Esophagus muscularis mucosa (tissue), 4 donors: ENCODE measurements around the gene PDE4A. TPM values are rescaled to one million over a fixed set of nuclear protein-coding genes. Genes with fewer than 3 reads are reported as not detected.

Experiments used
- DNase-seq: peaks from one replicate; pipeline ENCODE4 v3.0.0-alpha.2; 2017; ENCODE audit errors: extremely low spot score
- H3K27ac ChIP-seq, 4 donors: fragments of 200-600 bp; sonication (generic); replicated peaks in 1 of 4; 1 replicate in 3 of 4; 2 replicates in 1 of 4; pipeline ENCODE4 v1.5.1; 2016 to 2019; ENCODE audit warnings: mild to moderate bottlenecking in 1 of 4
- H3K27me3 ChIP-seq, 4 donors: fragments of 200-600 bp; sonication (generic); one replicate each; pipeline versions ENCODE4 v1.5.1 to v1.6.0; 2016 to 2019
- H3K36me3 ChIP-seq, 4 donors: fragments of 200-600 bp; sonication (generic); one replicate each; pipeline ENCODE4 v1.5.1; 2016 to 2019
- H3K4me1 ChIP-seq, 4 donors: fragments of 200-600 bp; sonication (generic); one replicate each; pipeline ENCODE4 v1.5.1; 2016 to 2019
- H3K4me3 ChIP-seq, 4 donors: fragments of 200-600 bp; sonication (generic); 1 replicate in 2 of 4; 2 replicates in 2 of 4; pipeline ENCODE4 v1.5.1; 2016 to 2019; ENCODE audit warnings: mild to moderate bottlenecking in 4 of 4, moderate library complexity in 1 of 4
- H3K9me3 ChIP-seq, 4 donors: fragments of 200-600 bp; sonication (generic); 1 replicate in 3 of 4; 2 replicates in 1 of 4; pipeline ENCODE4 v1.5.1; 2016 to 2019
- EP300 ChIP-seq: sonication (generic); formaldehyde crosslinking; IDR thresholded peaks from one replicate; pipeline ENCODE4 v1.6.1; 2017; ENCODE audit warnings: antibody characterized with exemption
- POLR2A ChIP-seq: fragments of 450-650 bp; IDR thresholded peaks from one replicate; pipeline ENCODE4 v1.6.1; 2017; ENCODE audit warnings: antibody characterized with exemption, moderate library complexity, mild to moderate bottlenecking, low read depth
- POLR2AphosphoS5 ChIP-seq, 2 donors: sonication (generic); formaldehyde crosslinking; IDR thresholded peaks; one replicate each; pipeline ENCODE4 v1.6.1; 2017; ENCODE audit warnings: antibody characterized with exemption in 2 of 2
- WGBS: methylation state at CpG from one replicate; pipeline ENCODE4 v1.1.5; 2018; 5-methylcytosine and 5-hydroxymethylcytosine counted together
- intact Hi-C: fragments of 100-400 bp; cut with DNase I; formaldehyde crosslinking; loops from one replicate; pipeline ENCODE4 v1.15.1; 2023
- total RNA-seq, 4 donors: library from RNA; depleted of rRNA; stranded (reverse); fragments of >200 nt; gene quantifications; one replicate each; pipeline versions ENCODE4 v1.1.0 to v1.2.1, GENCODE V29; 2016
- TF ChIP-seq, protein P1 (sequence below), 3 experiments: fragments of 200-600 bp in 2 of 3; fragments of 450-650 bp in 1 of 3; sonication (generic) in 2 of 3; IDR thresholded peaks; one replicate each; pipeline ENCODE4 v1.5.1; 2017 to 2019; ENCODE audit warnings: antibody characterized with exemption in 3 of 3, mild to moderate bottlenecking in 2 of 3, moderate library complexity in 1 of 3

Gene PDE4A
- total RNA-seq, 4 donors from 2014 or later, result 11.6 to 24.5 (median 14.1) TPM

- H3K27ac ChIP-seq, result no peak overlapping the region
- no peak overlapping the region for H3K4me3 ChIP-seq
- intact Hi-C loops, result no loop called here
- H3K36me3 ChIP-seq, result peaks cover 4 to 20% (median 12%) of the 10 kb centered on the region in 4 donors
- no peaks in the 10 kb centered on the region for H3K9me3 ChIP-seq
- WGBS, result 87% methylated on average over 3 of the region's 3 CpGs
- no peak for DNase-seq
- no peaks in the 10 kb centered on the region for H3K27me3 ChIP-seq
- no peaks in the 10 kb centered on the region for H3K4me1 ChIP-seq
- no peak for TF ChIP-seq POLR2AphosphoS5 (IDR thresholded peaks at IDR 0.05)
Observed at GRCh38 chr19:10442698-10443097, 22.4 kb downstream of the PDE4A start.

DNA sequence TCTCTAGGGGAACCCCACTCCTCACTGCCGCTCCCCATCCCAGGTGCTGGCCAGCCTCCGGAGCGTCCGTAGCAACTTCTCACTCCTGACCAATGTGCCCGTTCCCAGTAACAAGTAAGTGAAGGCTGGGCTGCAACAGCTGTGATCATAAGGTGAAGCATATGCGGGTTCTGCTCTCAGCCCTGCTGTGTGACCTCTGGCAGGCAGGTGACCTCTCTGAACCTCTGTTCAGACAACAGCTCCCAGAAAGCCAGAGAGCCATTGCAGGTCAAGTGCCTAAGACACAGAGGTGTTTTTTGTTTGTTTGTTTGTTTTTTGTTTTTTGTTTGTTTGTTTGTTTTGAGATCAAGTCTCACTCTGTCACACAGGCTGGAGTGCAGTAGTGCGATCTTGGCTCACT is 28.7 kb downstream of the PDE4A start:
- WGBS, result 91% methylated on average over 7 of the region's 7 CpGs
- intact Hi-C loops, result no loop called here

DNA sequence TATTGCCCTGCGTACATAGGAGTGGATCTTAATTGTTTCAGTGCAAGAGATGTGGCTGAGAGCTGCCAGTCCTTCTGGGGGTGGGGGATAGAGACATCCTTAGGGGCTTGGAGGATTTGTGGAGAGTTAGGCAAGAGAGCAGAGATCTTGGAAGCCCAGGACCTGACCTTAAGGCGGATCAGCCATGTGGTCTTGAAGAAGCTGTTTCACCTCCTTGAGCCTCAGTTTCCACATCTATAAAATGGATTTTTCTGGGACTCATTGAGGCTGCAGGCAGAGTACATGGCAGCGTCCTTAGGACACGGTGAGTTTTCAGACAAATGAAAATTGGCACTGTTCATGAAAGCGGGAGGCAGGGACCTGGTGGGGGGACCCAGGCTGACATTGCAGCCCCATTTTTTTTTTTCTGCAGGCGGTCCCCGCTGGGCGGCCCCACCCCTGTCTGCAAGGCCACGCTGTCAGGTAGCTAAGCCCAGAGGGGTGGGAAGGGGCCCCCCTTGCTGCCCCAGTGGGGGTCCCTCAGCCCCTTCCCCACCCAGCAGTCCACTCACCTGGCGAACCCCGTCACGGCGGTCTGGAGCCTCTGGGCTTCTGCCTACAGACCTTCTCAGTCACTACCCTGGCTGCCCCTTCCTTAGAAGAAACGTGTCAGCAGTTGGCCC is 30.0 kb downstream of the PDE4A start:
- Histone ChIP-seq H3K36me3 (peaks cover 9 to 57% (median 55%) of the 10 kb centered on the region in 4 donors), H3K27me3 (peaks cover 0 to 5% (median 0%) of the 10 kb centered on the region in 4 donors), H3K9me3 (no peaks in the 10 kb centered on the region), H3K4me3 (no peak overlapping the region), H3K27ac (no peak overlapping the region), H3K4me1 (peaks cover 0 to 8% (median 3%) of the 10 kb centered on the region in 4 donors)
- intact Hi-C loops, result no loop called here
- 88% methylated on average over 14 of the region's 14 CpGs for WGBS
- no peak for DNase-seq
- TF ChIP-seq EP300 (no peak), POLR2A (no peak), POLR2AphosphoS5 (IDR thresholded peaks at IDR 0.05) (no peak)
- TF ChIP-seq, protein P1, sequence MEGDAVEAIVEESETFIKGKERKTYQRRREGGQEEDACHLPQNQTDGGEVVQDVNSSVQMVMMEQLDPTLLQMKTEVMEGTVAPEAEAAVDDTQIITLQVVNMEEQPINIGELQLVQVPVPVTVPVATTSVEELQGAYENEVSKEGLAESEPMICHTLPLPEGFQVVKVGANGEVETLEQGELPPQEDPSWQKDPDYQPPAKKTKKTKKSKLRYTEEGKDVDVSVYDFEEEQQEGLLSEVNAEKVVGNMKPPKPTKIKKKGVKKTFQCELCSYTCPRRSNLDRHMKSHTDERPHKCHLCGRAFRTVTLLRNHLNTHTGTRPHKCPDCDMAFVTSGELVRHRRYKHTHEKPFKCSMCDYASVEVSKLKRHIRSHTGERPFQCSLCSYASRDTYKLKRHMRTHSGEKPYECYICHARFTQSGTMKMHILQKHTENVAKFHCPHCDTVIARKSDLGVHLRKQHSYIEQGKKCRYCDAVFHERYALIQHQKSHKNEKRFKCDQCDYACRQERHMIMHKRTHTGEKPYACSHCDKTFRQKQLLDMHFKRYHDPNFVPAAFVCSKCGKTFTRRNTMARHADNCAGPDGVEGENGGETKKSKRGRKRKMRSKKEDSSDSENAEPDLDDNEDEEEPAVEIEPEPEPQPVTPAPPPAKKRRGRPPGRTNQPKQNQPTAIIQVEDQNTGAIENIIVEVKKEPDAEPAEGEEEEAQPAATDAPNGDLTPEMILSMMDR (IDR thresholded peaks at IDR 0.05), result no peak

More for the DNA sequence above, 28.7 kb downstream of the PDE4A start:
- Histone ChIP-seq H3K4me3 (no peak overlapping the region), H3K36me3 (peaks cover 9 to 44% (median 44%) of the 10 kb centered on the region in 4 donors), H3K27me3 (peaks cover 0 to 5% (median 0%) of the 10 kb centered on the region in 4 donors), H3K27ac (no peak overlapping the region), H3K9me3 (no peaks in the 10 kb centered on the region), H3K4me1 (peaks cover 0 to 8% (median 3%) of the 10 kb centered on the region in 4 donors)
- no peak for DNase-seq
- no peak for TF ChIP-seq EP300
- TF ChIP-seq, protein P1 (IDR thresholded peaks at IDR 0.05), result no peak
- no peak for TF ChIP-seq POLR2AphosphoS5 (IDR thresholded peaks at IDR 0.05)

DNA sequence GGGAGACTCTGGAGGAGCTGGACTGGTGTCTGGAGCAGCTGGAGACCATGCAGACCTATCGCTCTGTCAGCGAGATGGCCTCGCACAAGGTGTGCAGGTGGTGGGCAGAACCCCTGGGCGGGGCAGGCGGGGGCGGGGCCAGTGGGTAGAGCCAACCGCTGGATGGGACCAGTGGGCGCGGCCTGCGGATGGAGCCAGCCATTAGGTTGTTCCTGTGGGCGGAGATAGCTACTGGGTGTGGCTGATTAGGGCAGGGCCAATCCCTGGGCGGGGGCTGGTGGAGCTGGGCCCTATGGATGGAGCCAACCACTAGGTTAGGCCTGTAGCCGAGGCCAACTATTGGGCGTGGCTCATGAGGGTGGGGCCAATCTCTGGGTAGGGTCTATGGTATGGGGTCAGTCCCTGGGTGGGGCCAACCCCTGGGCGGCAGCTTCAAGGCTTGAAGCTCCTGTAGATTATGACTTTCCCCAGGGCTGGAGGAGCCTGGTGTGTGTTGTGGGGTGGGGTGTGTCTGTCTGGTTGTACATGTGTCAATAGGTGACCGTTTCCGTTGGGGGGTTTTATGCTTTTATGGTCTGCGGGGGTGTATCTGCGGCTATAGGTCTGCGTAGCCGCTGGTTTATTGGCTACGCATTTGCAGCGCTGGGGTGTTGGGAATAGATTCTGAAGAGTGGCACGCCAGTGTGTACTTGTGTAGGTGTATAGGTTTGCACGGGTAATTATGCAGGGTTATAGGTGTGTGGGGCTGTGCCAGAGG is 30.7 kb downstream of the PDE4A start:
- 79% methylated on average over 18 of the region's 25 CpGs for WGBS
- no peak for TF ChIP-seq EP300
- TF ChIP-seq, protein P1 (IDR thresholded peaks at IDR 0.05), result no peak
- no peak for TF ChIP-seq POLR2AphosphoS5 (IDR thresholded peaks at IDR 0.05)
- no peak for TF ChIP-seq POLR2A
- Histone ChIP-seq H3K4me3 (no peak overlapping the region), H3K9me3 (no peaks in the 10 kb centered on the region), H3K27ac (no peak overlapping the region), H3K27me3 (peaks cover 0 to 5% (median 0%) of the 10 kb centered on the region in 4 donors), H3K4me1 (peaks cover 0 to 8% (median 3%) of the 10 kb centered on the region in 4 donors), H3K36me3 (peaks cover 9 to 61% (median 56%) of the 10 kb centered on the region in 4 donors)
- intact Hi-C loops, result no loop called here
- no peak for DNase-seq
